ENCODE results near the gene SPIN2A. TPM values are rescaled to one million over a fixed set of nuclear protein-coding genes. Genes with fewer than 3 reads are reported as not detected.
"Not testable (repeated sequence)": the region's sequence is repeated elsewhere in the genome, so short reads cannot be mapped to it uniquely, and the experiment has no call there.

The SPIN2A gene
- total and polyA plus RNA-seq, 8 donors, result 0.19 to 2.9 (median 0.94) TPM; not detected in 2

DNA sequence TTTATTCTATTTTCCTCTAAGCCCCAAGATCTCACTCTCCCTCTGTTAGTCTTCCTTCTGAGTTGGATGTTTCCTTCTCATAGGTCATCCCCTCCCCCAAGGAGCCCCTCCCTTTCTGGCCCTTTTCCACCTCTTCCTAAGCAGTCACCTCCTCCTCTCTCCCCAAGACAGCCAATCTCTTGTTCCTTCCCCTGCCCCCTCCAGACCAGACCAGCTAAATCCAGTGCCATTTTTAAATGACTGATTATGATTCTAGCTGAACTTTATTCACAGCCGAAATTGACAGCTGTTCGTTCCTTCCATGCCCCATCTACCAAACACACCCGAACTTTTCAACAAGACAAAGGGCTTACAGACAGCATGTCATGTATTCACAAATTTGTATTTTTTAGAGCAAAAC is 1.9 kb downstream of the SPIN2A start:
- no peak overlapping the region for H3K27ac ChIP-seq
- H3K27me3 ChIP-seq, result peaks cover 0 to 4% (median 0%) of the 10 kb centered on the region in 3 donors
- no peak overlapping the region for H3K4me3 ChIP-seq
- TF ChIP-seq, protein P1, sequence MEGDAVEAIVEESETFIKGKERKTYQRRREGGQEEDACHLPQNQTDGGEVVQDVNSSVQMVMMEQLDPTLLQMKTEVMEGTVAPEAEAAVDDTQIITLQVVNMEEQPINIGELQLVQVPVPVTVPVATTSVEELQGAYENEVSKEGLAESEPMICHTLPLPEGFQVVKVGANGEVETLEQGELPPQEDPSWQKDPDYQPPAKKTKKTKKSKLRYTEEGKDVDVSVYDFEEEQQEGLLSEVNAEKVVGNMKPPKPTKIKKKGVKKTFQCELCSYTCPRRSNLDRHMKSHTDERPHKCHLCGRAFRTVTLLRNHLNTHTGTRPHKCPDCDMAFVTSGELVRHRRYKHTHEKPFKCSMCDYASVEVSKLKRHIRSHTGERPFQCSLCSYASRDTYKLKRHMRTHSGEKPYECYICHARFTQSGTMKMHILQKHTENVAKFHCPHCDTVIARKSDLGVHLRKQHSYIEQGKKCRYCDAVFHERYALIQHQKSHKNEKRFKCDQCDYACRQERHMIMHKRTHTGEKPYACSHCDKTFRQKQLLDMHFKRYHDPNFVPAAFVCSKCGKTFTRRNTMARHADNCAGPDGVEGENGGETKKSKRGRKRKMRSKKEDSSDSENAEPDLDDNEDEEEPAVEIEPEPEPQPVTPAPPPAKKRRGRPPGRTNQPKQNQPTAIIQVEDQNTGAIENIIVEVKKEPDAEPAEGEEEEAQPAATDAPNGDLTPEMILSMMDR (IDR thresholded peaks at IDR 0.05), result no peak
- TF ChIP-seq EP300 (IDR thresholded peaks at IDR 0.05), result no peak
- no peak for TF ChIP-seq POLR2A (IDR thresholded peaks at IDR 0.05)
- TF ChIP-seq POLR2AphosphoS5 (IDR thresholded peaks at IDR 0.05), result no peak
- intact Hi-C loops (cut with DNase I; ENCODE audit: low total_unique reads), result no loop called here
- no peaks in the 10 kb centered on the region for H3K36me3 ChIP-seq
- H3K9me3 ChIP-seq, result no peaks in the 10 kb centered on the region
- H3K4me1 ChIP-seq, result peaks cover 0 to 3% (median 0%) of the 10 kb centered on the region in 4 donors
- DNase-seq, result no peak
- 85 to 96% (median 92%) methylated on average over 3 of the region's 3 CpGs for WGBS, 5 donors

DNA sequence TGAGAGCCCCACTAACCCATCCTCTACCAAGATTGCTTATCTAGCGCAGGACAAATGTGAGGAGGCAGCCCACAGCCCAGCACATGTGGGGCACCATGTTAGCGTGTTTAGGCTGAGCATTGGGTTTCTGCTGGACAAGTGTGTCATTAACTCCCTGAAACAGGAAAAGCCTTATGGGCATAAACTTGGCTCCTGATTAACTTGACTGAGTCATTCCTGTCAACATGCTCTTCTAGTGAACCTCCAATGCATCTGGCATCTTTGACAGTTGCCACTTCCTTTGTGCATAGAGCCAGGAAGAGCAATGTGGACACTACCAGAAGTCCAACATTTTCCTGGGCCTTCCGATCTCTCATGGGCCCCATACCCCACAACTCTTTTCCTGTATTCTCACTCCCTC is 2.5 kb downstream of the SPIN2A start:
- TF ChIP-seq, protein P1 (IDR thresholded peaks at IDR 0.05), result no peak
- TF ChIP-seq POLR2A (IDR thresholded peaks at IDR 0.05) (no peak), POLR2AphosphoS5 (IDR thresholded peaks at IDR 0.05) (no peak), EP300 (IDR thresholded peaks at IDR 0.05) (no peak)
- DNase-seq, result no peak
- no peaks in the 10 kb centered on the region for H3K36me3 ChIP-seq
- H3K9me3 ChIP-seq, result no peaks in the 10 kb centered on the region
- peaks cover 0 to 4% (median 0%) of the 10 kb centered on the region in 3 donors for H3K27me3 ChIP-seq
- 78 to 98% (median 94%) methylated on average over 3 of the region's 3 CpGs for WGBS, 5 donors
- no peak overlapping the region for H3K27ac ChIP-seq
- H3K4me3 ChIP-seq, result no peak overlapping the region
- peaks cover 0 to 3% (median 0%) of the 10 kb centered on the region in 4 donors for H3K4me1 ChIP-seq
- intact Hi-C loops (cut with DNase I; ENCODE audit: low total_unique reads), result no loop called here

DNA sequence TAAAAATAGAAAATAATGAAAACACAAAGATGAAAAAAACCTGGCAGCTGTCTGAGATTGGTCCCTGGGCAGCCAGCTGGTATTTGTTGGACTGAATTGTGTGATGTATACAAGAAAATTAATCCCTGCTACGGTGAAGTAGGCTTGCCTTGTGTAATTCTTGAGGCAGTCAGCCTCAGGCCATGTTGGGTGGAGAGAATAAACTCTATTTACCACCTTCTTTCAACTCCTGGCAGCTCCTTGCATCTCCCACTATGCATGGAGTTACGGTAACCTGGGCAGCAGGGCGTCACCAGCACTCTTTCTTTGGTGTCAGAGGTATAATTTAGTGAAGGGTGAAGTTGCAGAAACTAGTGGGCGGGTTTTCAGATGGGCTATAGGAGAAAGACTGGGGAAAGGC is 3.5 kb downstream of the SPIN2A start:
- Histone ChIP-seq H3K27ac (no peak overlapping the region), H3K4me1 (peaks cover 0 to 3% (median 0%) of the 10 kb centered on the region in 4 donors), H3K9me3 (no peaks in the 10 kb centered on the region), H3K36me3 (no peaks in the 10 kb centered on the region), H3K27me3 (peaks cover 0 to 4% (median 0%) of the 10 kb centered on the region in 3 donors), H3K4me3 (no peak overlapping the region)
- DNase-seq, result no peak
- TF ChIP-seq EP300 (IDR thresholded peaks at IDR 0.05) (no peak), POLR2A (IDR thresholded peaks at IDR 0.05) (no peak), POLR2AphosphoS5 (IDR thresholded peaks at IDR 0.05) (no peak)
- TF ChIP-seq, protein P1 (IDR thresholded peaks at IDR 0.05), result no peak
- intact Hi-C loops (cut with DNase I; ENCODE audit: low total_unique reads), result no loop called here
- WGBS, 5 donors, result 53 to 93% (median 86%) methylated on average over 4 of the region's 4 CpGs

DNA sequence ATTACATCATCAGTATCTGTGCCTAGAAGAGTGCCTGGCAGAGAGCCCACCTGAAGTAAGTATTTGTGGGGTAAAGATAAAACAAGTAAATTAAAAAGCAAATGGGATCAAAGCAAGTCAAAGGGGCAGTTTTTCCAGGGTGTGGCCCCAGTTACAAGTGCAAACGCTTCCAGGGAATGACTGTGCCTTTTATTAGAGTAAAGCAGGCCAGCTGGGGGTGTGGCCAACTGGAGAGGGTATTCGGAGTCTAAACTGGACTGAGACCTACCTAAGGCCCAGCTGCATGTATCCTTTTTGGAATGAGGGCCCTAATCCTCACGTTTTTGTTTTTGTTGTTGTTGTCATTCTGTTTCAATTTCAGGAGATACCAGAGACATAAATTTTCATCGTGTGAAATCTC is 3.9 kb downstream of the SPIN2A start:
- intact Hi-C loops (cut with DNase I; ENCODE audit: low total_unique reads); H3K27ac ChIP-seq; H3K36me3 ChIP-seq; H3K4me1 ChIP-seq; DNase-seq; H3K27me3 ChIP-seq; H3K4me3 ChIP-seq; H3K9me3 ChIP-seq: not testable (repeated sequence)
- 26 to 44% (median 37%) methylated on average over 4 of the region's 4 CpGs for WGBS, 5 donors

DNA sequence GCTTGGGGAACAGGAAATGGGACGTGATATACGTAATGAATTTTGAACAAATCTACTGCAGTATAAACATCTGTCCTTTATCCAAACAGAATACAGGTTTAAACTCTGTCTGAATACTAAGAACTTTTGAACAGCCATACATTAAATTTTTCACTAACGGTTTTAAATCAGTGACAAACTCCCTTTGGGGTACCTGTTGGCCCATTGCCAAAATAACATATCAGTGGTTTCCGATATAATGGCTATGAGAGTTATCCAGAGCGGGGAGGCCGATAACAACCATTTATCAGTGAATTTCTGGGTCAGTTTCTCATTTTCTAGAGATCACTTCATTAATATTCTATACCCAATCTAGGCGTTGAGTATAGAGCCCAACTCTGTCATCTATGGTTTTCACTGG is 5.2 kb downstream of the SPIN2A start:
- DNase-seq, result no peak
- Histone ChIP-seq H3K4me3 (no peak overlapping the region), H3K27ac (no peak overlapping the region), H3K9me3 (no peaks in the 10 kb centered on the region), H3K36me3 (no peaks in the 10 kb centered on the region), H3K4me1 (peaks cover 0 to 3% (median 0%) of the 10 kb centered on the region in 4 donors), H3K27me3 (no peaks in the 10 kb centered on the region)
- WGBS, 5 donors, result 83 to 94% (median 91%) methylated on average over 7 of the region's 7 CpGs
- TF ChIP-seq POLR2AphosphoS5 (IDR thresholded peaks at IDR 0.05), result no peak
- TF ChIP-seq, protein P1 (IDR thresholded peaks at IDR 0.05), result no peak
- no peak for TF ChIP-seq EP300 (IDR thresholded peaks at IDR 0.05)
- no peak for TF ChIP-seq POLR2A (IDR thresholded peaks at IDR 0.05)
- intact Hi-C loops (cut with DNase I; ENCODE audit: low total_unique reads), result no loop called here
